Stimulated activated CD4-positive, alpha-beta T cell treated with anti-CD3 and anti-CD28 coated beads, Interleukin-12 subunit alpha, Interleukin-12 subunit beta, amount 100 ng/mL, for 24 hours (primary cell): Measurements from ENCODE around the gene SAP25.

ENCODE experiments used
- DNase-seq, 2 experiments: peaks; one replicate each; pipeline ENCODE4 v3.0.0-alpha.2; 2020; ENCODE audit warnings: low read depth in 2 of 2

SAP25 gene

DNA sequence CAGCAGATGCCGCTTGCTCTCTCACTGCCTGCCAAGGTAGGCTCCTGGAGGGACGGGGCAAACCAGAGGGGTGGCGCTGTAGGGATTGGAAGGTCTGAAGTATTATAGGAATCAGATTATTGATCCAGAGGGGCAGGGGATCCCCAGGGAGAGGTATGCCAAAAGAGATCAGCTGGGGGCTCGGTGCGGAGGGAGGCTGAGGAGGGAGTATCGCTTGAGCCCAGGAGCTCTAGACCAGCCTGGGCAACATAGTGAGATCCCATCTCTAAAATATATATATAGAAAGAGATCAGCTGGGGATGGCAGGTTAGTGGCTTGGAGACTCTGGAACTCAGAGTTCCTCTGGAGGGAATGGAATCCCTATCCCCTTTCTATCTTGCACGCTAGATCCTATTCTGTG, 21.5 kb upstream of the SAP25 start:
- no peak for DNase-seq

- DNase-seq, result no peak
Observed at GRCh38 chr7:100591596-100591995, 17.9 kb upstream of the SAP25 start.

GRCh38 chr7:100590077-100590737, 16.5 kb upstream of the SAP25 start:
- no peak for DNase-seq

GRCh38 chr7:100589341-100589947, 15.7 kb upstream of the SAP25 start:
- no peak for DNase-seq

GRCh38 chr7:100588438-100588837, 14.7 kb upstream of the SAP25 start:
- no peak for DNase-seq

- peak; percentile 99 for DNase-seq
Observed at GRCh38 chr7:100586266-100587025, 12.7 kb upstream of the SAP25 start, which contains the start of gene FBXO24. Gene FBXO24 (plus strand): TSS chr7:100586328. CDS start chr7:100586626, 298 bp downstream.

GRCh38 chr7:100585511-100586265, 12.0 kb upstream of the SAP25 start, which contains the start of gene LRCH4:
Gene LRCH4 (minus strand): TSS chr7:100586129. CDS start chr7:100586100, 29 bp downstream.
- DNase-seq, result peak in 1 of 2 experiments; percentile 49

DNA sequence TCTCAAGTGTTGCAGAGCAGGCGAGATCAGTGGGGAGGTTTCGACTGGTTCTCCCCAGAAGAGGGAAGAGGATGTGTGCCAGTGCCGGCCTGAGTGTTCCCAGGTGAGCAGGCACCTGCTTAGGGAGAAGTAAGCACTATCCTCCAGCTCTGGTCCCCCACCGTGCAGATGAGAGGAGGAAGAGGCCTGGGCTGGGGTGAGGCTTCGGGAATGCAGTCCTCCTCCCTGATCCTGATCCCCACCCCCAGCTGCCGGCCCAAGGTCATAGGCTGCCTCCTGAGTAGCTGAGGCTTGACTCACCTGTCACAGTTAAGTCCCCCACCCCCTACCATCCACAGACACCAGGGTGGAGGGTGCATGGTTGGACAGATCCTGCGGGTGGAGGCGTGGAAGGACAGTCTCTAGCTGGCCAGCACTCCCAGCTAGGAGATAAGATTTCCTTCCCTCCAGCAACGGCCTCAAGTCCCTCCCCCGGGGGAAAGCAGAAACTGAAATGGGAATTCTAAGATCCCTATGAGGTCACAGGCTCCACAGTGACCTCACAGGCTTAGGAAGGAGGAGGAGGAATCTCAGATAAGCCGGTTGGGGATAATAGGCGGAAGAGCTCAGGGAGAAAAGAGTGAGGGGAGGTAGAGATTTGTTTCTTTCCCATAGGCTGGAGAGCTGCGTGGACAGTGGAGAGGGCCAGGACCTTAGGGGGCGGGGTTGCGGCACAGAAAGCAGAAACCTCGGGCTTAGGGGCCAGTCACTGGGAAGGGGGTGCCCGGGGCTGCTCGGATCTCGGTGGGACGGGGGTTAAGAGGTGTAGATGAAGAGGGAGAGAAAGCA, 11.2 kb upstream of the SAP25 start:
- DNase-seq, result no peak

GRCh38 chr7:100584054-100584682, 10.5 kb upstream of the SAP25 start:
- no peak for DNase-seq

GRCh38 chr7:100583132-100584053, 9.7 kb upstream of the SAP25 start:
- DNase-seq, result peak; percentile 45 to 72

DNA sequence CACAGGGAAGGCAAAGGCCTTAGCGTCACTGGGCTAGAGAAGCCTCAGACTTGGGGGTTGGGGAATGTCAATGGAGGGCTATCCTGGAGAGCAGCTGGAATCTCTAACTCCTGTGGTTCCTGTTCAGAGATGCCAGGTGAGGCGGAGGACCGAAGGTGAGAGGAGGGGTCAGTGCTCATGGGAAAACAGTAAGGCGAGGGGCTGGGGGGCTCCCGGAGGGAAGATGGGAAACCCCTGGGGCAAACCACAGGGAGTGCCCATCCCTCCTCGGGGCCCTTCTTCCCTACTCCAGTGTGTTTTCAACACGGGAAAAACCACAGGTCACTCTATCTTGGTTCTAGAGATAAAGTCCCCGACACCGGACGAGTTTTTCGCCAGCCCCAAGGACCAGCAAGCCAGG, 8.9 kb upstream of the SAP25 start:
- no peak for DNase-seq

DNA sequence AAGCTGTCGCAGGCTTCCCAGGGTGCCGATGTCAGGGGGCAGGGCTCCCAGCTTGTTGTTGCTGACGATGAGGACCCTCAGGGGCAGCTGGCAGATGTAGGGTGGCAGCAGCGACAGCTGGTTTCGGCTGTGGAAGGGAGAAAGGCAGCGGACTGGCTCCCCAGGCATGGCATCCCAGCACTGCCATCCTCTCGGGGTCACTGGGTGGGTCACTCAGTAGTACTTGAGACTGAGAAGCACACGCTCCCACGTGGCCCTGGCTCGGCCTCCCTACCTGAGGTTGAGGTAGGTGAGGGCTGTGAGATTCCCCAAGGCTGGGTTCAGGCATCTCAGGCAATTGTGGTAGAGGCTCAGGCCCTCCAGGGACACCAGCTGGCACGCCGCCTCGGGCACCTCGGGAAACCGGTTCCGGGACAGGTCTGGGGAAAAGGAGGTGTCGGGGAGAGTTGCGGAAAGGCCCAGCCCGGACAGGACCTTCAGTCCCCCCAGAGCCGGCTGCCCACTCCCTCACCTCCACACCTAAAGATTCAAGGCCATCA, 8.4 kb upstream of the SAP25 start:
- no peak for DNase-seq

DNA sequence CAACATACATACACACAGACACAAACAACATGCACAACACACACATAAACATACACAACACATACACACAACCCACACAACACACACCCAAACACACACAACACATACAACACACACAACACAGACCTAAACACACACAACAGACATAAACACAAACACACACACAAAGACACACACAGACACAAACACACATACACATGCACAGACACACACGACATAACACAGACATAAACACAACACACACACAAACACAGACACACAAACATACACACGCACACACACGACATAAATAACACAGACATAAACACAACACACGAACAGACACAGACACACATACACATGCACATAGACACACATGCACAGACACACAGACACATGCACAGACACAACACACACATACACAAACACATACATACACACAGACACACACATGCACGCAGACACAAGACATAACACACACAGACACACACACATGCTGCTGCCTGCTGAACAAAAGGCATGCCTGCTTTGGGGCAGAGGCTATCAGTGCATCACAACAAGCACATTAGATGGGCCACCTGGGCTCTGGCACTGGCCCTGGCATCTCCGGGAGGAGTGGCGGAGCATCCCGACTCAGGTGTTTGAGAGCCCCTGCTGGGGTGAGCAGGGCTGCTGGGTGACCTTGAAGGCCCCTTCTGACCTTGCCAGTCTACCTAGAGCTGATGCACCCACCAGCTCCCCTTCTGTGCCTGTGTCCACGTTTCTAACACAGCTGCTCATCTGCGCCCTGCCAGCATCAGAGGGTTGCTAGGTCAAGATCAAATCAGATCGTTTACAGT, 7.0 kb upstream of the SAP25 start:
- no peak for DNase-seq

DNA sequence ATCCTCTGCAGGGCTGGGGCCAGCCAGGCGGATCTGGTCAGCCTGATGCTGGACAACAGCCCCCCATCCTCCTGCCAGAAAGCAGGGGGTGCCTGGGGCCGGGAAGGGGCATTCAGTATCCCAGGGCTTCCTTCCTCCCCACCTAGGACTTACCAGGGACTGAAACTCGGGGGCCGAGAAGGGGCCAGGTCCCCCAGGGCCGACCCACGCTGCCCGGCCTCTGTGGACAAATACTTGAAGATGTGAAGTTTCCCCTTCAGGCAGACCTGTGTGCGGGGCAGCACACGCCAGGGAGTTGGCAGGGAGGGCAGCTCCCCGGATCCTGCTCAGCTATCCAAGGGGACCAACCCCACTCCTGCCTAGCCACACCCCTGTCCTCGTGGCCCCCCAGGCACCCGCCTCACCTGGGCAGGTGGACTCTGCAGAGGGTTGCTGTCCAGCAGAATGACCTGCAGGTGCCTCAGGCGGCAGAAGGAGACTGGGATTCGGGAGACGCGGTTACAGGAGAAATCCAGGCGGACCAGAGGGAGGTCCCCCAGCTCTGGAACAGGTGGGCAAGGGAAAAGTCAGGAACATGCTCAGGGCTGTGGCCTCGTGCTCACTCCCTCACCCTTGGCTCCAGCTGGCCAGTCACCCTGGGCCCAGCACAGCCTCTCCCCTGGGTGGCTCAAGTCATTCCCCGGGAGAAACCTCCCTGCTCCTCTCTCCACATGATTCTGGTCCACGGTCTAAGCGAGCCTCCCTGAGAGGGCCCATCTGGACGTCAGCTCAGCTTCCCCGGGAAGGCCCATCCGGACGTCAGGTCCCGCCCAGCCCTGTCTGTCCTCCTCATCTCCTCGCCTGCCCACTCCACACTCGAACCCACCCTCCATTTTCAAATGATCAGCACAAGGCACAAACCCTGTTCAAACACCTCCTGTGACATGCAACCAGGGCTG, 4.8 kb upstream of the SAP25 start:
- DNase-seq, result no peak

GRCh38 chr7:100577507-100577906, 3.8 kb upstream of the SAP25 start:
- DNase-seq, result no peak

- DNase-seq, result no peak
Observed at GRCh38 chr7:100577103-100577502, 3.4 kb upstream of the SAP25 start.

- DNase-seq, result no peak
Observed at GRCh38 chr7:100576384-100576993, 2.8 kb upstream of the SAP25 start.
